Peyer's patch (tissue), 4 donors: ENCODE measurements around the gene TNRC6B.

Source experiments
- POLR2A ChIP-seq, 2 donors: fragments of 450-650 bp; IDR thresholded peaks; one replicate each; pipeline ENCODE4 v1.5.1; 2017; ENCODE audit warnings: antibody characterized with exemption in 2 of 2, mild to moderate bottlenecking in 2 of 2, moderate library complexity in 2 of 2
- TF ChIP-seq, protein P1 (sequence below), 6 experiments: fragments of 450-650 bp in 4 of 6; fragments of 200-600 bp in 2 of 6; sonication (generic) in 1 of 6; IDR thresholded peaks; one replicate each; pipeline ENCODE4 v1.5.1; 2017 to 2019; ENCODE audit warnings: antibody characterized with exemption in 6 of 6, mild to moderate bottlenecking in 3 of 6, moderate library complexity in 1 of 6

GRCh38 chr22:40313007-40313406, 135.3 kb downstream of the TNRC6B start:
- TF ChIP-seq, protein P1, sequence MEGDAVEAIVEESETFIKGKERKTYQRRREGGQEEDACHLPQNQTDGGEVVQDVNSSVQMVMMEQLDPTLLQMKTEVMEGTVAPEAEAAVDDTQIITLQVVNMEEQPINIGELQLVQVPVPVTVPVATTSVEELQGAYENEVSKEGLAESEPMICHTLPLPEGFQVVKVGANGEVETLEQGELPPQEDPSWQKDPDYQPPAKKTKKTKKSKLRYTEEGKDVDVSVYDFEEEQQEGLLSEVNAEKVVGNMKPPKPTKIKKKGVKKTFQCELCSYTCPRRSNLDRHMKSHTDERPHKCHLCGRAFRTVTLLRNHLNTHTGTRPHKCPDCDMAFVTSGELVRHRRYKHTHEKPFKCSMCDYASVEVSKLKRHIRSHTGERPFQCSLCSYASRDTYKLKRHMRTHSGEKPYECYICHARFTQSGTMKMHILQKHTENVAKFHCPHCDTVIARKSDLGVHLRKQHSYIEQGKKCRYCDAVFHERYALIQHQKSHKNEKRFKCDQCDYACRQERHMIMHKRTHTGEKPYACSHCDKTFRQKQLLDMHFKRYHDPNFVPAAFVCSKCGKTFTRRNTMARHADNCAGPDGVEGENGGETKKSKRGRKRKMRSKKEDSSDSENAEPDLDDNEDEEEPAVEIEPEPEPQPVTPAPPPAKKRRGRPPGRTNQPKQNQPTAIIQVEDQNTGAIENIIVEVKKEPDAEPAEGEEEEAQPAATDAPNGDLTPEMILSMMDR (IDR thresholded peaks at IDR 0.05) = no peak
- TF ChIP-seq POLR2A (IDR thresholded peaks at IDR 0.05) = no peak
